Right forelimb (tissue), 1 donor: ENCODE measurements around the gene ETV2.
"Not testable (repeated sequence)": the region's sequence is repeated elsewhere in the genome, so short reads cannot be mapped to it uniquely, and the experiment has no call there.

ENCODE experiments used
- DNase-seq: peaks from one replicate; pipeline ENCODE4 v3.0.0-alpha.2; 2018

Gene ETV2

GRCh38 chr19:35661995-35662340 lies 20.4 kb downstream of the ETV2 start:
- no peak for DNase-seq

- no peak for DNase-seq
Observed at GRCh38 chr19:35663981-35664380, 22.4 kb downstream of the ETV2 start.

GRCh38 chr19:35665157-35665556 lies 23.6 kb downstream of the ETV2 start:
- DNase-seq = no peak

- no peak for DNase-seq
Observed at GRCh38 chr19:35665604-35666003, 24.1 kb downstream of the ETV2 start.

- DNase-seq = no peak
Observed at GRCh38 chr19:35666251-35666913, 24.8 kb downstream of the ETV2 start, which contains the start of gene UPK1A. Gene UPK1A (plus strand): TSS chr19:35666517. CDS start chr19:35666813, 296 bp downstream.

DNA sequence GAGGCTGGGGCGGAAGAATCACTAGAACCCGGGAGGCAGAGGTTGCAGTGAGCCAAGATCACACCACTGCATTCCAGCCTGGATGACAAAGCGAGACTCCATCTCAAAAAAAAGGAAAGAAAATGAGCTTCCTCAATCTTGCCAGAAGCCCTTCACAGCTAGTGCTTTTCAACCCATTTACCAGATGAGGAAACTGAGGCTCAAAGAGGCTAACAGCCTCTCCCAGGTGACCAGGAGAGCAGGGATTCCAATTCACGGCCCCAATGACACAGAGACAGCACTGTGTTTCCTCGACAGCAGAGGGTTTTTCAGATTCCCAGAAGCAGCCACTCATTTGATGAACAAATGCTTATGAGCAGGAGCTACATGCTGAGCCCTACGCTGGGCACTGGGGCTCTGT lies 28.0 kb downstream of the ETV2 start:
- no peak for DNase-seq

DNA sequence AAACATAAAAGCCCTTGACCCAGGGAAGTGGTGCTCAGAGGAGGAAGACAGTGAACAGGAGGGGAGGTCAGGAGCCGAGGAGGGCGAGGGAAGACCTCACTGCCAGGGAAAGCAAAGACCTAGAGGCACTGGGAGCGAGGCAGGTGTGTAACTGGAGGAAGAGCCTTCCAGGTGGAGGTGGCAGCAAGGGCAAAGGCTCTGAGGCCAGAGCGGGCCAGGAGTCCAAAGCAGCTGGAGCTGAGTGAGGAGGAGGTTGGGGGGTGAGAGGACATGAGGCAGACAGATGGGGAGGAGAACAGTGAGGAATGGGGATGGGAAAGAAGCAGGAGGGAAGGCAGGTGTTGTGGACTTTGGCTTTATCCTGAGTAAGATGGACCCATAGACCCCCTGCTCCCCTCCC lies 28.4 kb downstream of the ETV2 start:
- DNase-seq = no peak

DNA sequence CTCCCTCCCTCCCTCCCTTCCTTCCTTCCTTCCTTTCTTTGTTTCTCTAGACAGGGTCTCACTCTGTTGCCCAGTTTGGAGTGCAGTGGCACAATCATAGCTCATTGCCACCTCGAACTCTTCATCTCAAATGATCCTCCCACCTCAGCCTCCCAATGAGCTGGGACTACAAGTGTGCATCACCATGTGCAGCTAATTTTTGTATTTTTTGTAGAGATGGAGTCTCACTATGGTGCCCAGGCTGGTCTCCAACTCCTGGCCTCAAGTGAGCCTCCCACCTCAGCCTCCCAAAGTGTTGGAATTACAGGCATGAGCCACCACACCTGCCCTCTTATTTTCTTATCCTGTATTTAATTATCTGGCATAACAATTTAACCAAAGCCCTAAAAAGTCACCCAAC lies 29.1 kb downstream of the ETV2 start:
- DNase-seq = no peak

GRCh38 chr19:35671818-35672217 lies 30.3 kb downstream of the ETV2 start:
- DNase-seq = no peak

GRCh38 chr19:35673121-35673804 lies 31.7 kb downstream of the ETV2 start:
- DNase-seq = no peak

GRCh38 chr19:35675589-35676140 lies 34.1 kb downstream of the ETV2 start:
- no peak for DNase-seq

DNA sequence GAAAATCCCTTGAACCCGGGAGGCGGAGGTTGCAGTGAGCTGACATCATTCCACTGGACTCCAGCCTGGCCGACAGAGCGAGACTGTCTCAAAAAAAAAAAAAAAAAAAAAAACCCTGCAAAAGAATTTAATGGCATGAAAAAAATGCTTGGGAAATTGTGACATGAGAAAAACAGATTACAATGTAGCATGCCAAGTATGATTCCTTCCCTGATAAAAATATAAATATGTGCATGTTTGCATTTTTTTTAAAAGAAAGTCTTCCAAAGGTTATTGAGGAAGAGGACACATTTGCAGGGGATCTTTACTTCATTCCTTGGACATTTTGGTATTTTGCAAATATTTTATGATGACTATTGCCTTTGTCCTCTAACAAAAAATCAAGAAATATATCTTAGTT lies 48.3 kb downstream of the ETV2 start:
- DNase-seq = no peak

- not testable (repeated sequence) for DNase-seq
Observed at GRCh38 chr19:35691106-35691505, 49.6 kb downstream of the ETV2 start.

DNA sequence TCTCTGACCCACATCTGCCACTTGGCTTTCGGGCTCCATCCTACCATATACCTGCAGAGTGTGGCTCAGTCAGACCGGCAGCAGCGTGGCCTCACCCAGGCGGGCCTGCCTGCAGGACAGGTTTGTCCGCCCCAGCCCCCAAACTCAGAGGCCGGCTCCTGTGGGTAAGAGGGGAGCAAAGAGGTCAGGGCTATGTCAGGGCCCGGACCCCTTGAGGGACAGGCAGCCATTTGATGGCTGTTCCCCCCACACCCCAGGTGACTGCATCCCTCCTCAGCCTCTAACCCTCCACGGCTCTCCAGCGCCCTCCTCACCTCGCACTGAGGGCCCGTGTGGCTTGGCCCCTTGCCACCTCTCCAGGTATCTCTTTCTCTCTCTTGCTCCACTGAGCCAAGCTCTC lies 50.5 kb downstream of the ETV2 start:
- DNase-seq = no peak

- DNase-seq = no peak
Observed at GRCh38 chr19:35693422-35693821, 51.9 kb downstream of the ETV2 start.

DNA sequence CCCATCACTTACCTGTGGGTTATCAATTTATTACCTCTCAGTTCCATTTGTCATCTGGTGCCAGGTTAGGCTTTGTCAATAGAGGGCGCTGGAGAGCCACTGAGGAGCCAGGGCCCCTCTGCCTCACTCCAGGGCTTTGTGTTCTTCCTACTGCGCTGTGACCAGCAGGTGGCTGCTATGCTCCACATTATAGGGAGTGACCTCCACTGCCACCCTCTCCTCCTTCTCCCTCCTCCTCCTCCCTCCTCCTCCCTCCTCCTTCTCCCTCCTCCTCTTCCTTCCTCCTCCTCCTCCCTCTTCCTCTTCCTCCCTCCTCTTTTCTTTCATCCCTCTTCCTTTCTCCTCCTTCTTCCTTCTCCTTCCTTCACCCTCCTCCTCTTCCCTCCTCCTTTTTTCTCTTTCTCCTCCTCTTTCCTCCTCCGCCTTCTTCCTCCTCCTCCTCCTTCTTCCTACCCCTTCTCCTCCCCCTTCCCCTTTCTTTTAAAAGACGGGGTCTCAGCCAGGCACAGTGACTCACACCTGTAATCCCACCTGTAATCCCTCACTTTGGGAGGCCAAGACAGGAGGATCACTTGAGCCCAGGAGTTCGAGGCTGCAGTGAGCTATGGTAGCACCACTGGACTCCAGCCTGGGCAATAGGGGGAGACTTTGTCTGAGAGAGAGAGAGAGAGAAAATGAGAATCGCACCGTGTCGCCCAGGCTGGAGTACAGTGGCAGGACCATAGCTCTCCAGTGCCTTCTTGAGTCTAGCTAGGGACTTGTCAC lies 52.5 kb downstream of the ETV2 start:
- peak; percentile 87 for DNase-seq
